GM12874 (cell line): ENCODE measurements around the gene CAMK1.

Experiments used
- TF ChIP-seq, protein P1 (sequence below): IDR thresholded peaks from 2 replicates; pipeline ENCODE4 v1.5.1; 2011; ENCODE audit warnings: low read depth, mild to moderate bottlenecking, control low read depth, low read length, moderate library complexity; ENCODE audit not compliant: insufficient read depth

CAMK1 gene

GRCh38 chr3:9745521-9745920 lies 24.2 kb downstream of the CAMK1 start:
- TF ChIP-seq, protein P1, sequence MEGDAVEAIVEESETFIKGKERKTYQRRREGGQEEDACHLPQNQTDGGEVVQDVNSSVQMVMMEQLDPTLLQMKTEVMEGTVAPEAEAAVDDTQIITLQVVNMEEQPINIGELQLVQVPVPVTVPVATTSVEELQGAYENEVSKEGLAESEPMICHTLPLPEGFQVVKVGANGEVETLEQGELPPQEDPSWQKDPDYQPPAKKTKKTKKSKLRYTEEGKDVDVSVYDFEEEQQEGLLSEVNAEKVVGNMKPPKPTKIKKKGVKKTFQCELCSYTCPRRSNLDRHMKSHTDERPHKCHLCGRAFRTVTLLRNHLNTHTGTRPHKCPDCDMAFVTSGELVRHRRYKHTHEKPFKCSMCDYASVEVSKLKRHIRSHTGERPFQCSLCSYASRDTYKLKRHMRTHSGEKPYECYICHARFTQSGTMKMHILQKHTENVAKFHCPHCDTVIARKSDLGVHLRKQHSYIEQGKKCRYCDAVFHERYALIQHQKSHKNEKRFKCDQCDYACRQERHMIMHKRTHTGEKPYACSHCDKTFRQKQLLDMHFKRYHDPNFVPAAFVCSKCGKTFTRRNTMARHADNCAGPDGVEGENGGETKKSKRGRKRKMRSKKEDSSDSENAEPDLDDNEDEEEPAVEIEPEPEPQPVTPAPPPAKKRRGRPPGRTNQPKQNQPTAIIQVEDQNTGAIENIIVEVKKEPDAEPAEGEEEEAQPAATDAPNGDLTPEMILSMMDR = no peak

DNA sequence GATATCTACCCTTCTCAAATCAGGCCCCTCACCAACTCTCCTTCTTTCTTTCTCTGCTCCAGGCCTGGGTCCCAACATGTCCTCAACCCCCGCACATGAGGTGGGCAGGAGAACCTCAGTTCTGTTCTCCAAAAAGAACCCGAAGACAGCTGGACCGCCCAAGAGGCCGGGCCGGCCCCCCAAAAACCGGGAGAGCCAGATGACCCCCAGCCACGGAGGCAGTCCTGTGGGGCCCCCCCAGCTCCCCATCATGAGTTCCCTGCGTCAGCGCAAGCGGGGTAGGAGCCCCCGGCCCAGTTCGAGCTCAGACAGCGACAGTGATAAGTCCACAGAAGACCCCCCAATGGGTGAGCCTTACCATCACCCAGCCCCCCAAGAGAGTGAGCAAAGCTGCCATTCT lies 25.6 kb downstream of the CAMK1 start:
- TF ChIP-seq, protein P1 = no peak

- TF ChIP-seq, protein P1 = no peak
These were observed 26.2 kb downstream of the CAMK1 start for GRCh38 chr3:9743548-9743947.

GRCh38 chr3:9742560-9742959 lies 27.2 kb downstream of the CAMK1 start:
- TF ChIP-seq, protein P1 = no peak

GRCh38 chr3:9739181-9739580 lies 30.6 kb downstream of the CAMK1 start:
- TF ChIP-seq, protein P1 = no peak

DNA sequence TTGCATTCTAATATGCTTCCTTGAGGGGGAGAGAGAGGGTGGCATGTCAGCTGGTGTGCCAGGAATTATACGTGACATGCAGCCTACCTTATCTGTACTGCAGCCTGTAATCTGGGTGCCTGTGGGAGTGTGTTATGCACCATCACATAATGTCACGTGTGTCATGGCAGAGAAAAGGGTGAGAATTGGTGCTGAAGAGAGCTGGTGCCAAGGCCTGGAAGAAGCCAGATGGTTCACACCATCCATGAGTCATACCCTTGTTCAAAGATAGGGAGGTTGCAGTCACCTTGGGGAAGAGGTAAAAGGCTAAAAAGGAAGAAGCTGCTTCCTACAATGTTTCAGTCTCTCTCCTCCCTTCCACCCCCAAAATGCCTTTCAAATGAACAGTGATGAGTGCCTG lies 32.9 kb downstream of the CAMK1 start:
- TF ChIP-seq, protein P1 = no peak

- TF ChIP-seq, protein P1 = no peak
These were observed 37.0 kb downstream of the CAMK1 start for GRCh38 chr3:9732740-9733115.
